GM12801 (cell line): ENCODE data around the gene SRCIN1.

Source experiments
- CTCF ChIP-seq: IDR thresholded peaks from one replicate; pipeline ENCODE4 v1.5.1; 2011; ENCODE audit warnings: control low read depth; ENCODE audit not compliant: insufficient read length; ENCODE audit errors: extremely low read depth

SRCIN1 gene

GRCh38 chr17:38590988-38591758, 14.6 kb downstream of the SRCIN1 start:
- TF ChIP-seq CTCF, result no peak

- TF ChIP-seq CTCF, result no peak
These were observed 16.2 kb downstream of the SRCIN1 start for GRCh38 chr17:38589462-38590114.

- no peak for TF ChIP-seq CTCF
These were observed 17.0 kb downstream of the SRCIN1 start for GRCh38 chr17:38588788-38589174.

- no peak for TF ChIP-seq CTCF
These were observed 17.6 kb downstream of the SRCIN1 start for GRCh38 chr17:38587947-38588787.

- no peak for TF ChIP-seq CTCF
These were observed 18.5 kb downstream of the SRCIN1 start for GRCh38 chr17:38587203-38587602.

GRCh38 chr17:38586788-38587187, 19.0 kb downstream of the SRCIN1 start:
- no peak for TF ChIP-seq CTCF

- TF ChIP-seq CTCF, result no peak
These were observed 19.7 kb downstream of the SRCIN1 start for GRCh38 chr17:38585918-38586529.
